ENCODE data around the gene NUTM1.

Gene NUTM1, protein sequence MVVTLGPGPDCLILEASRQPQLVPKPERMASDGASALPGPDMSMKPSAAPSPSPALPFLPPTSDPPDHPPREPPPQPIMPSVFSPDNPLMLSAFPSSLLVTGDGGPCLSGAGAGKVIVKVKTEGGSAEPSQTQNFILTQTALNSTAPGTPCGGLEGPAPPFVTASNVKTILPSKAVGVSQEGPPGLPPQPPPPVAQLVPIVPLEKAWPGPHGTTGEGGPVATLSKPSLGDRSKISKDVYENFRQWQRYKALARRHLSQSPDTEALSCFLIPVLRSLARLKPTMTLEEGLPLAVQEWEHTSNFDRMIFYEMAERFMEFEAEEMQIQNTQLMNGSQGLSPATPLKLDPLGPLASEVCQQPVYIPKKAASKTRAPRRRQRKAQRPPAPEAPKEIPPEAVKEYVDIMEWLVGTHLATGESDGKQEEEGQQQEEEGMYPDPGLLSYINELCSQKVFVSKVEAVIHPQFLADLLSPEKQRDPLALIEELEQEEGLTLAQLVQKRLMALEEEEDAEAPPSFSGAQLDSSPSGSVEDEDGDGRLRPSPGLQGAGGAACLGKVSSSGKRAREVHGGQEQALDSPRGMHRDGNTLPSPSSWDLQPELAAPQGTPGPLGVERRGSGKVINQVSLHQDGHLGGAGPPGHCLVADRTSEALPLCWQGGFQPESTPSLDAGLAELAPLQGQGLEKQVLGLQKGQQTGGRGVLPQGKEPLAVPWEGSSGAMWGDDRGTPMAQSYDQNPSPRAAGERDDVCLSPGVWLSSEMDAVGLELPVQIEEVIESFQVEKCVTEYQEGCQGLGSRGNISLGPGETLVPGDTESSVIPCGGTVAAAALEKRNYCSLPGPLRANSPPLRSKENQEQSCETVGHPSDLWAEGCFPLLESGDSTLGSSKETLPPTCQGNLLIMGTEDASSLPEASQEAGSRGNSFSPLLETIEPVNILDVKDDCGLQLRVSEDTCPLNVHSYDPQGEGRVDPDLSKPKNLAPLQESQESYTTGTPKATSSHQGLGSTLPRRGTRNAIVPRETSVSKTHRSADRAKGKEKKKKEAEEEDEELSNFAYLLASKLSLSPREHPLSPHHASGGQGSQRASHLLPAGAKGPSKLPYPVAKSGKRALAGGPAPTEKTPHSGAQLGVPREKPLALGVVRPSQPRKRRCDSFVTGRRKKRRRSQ

DNA sequence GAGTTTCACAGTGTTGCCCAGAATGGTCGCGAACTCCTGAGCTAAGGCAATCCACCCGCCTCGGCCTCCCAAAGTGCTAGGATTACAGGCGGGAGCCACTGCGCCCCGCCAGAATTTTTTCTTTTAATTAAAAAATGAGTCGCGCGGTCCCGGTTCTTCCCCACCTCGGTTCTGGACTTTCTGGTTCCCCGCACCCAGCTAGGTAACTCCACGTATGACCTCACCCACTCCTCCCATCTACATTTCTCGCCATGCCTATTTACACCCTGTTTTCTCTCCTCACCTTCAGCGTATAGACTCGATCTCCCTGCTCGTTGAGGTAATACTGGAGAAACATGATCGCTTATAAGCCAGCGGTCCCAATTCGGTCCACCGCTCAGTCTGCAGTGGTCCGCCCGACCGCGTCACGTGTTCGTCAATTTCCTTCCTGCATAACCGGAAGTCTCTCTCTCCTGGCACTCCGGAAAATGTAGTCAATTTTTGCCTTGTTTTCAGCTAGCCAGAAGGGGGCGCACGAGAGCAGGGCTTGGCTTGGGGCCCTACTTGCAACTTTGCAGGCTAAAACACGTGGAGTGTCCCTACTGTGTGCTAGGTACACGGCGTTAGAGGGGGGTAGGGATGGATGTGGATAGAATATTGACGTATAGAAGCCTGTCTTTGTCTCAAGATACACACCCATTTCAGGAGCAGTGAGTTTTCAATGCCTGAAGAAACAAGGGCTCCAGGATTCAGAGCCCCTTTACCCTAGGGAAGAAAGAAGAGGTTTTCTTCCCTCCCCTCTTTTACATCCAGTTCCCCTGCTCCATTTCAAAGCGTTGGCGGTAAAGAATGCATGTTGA, at the start of gene NUTM1, which contains the start of gene NOP10:
Gene NUTM1, plus strand, starts transcription at position 579 of the 839 bp plus-strand sequence. CDS start 382 bp downstream, outside the sequence.
Gene NOP10, minus strand, starts transcription at position 400 of the 839 bp plus-strand sequence. Its CDS starts 63 bp downstream, at position 337.
- Histone ChIP-seq H3K4me1 (ENCODE audit: insufficient read depth, low read length, poor library complexity, severe bottlenecking) (peaks cover 31% of the 10 kb centered on the region), H2AFZ (ENCODE audit: low read length) (peak within 1 kb of the TSS; percentile 89), H4K20me1 (ENCODE audit: insufficient read depth, low read length, poor library complexity, severe bottlenecking) (peaks cover 12% of the 10 kb centered on the region), H3K27me3 (ENCODE audit: insufficient read depth, low read length, poor library complexity, severe bottlenecking) (no peaks in the 10 kb centered on the region), H3K36me3 (ENCODE audit: insufficient read depth, low read length) (no peaks in the 10 kb centered on the region), H3K79me2 (ENCODE audit: insufficient read depth, low read length) (peaks cover 42% of the 10 kb centered on the region), H3K4me3 (ENCODE audit: low read length, poor library complexity, severe bottlenecking) (peak within 1 kb of the TSS; percentile 90), H3K4me2 (ENCODE audit: low read depth, low read length, poor library complexity, severe bottlenecking) (peak within 1 kb of the TSS; percentile 81), H3K9me3 (ENCODE audit: insufficient read depth, low read depth, low read length) (no peaks in the 10 kb centered on the region), H3K9ac (ENCODE audit: low read depth, low read length, poor library complexity, severe bottlenecking) (peak within 1 kb of the TSS; percentile 95), H3F3A (ENCODE audit: low read depth) (no peaks in the 10 kb centered on the region), H3K9me2 (replicated peaks; ENCODE audit: low read depth, low read length) (no peaks in the 10 kb centered on the region)
- TF ChIP-seq, protein P1, sequence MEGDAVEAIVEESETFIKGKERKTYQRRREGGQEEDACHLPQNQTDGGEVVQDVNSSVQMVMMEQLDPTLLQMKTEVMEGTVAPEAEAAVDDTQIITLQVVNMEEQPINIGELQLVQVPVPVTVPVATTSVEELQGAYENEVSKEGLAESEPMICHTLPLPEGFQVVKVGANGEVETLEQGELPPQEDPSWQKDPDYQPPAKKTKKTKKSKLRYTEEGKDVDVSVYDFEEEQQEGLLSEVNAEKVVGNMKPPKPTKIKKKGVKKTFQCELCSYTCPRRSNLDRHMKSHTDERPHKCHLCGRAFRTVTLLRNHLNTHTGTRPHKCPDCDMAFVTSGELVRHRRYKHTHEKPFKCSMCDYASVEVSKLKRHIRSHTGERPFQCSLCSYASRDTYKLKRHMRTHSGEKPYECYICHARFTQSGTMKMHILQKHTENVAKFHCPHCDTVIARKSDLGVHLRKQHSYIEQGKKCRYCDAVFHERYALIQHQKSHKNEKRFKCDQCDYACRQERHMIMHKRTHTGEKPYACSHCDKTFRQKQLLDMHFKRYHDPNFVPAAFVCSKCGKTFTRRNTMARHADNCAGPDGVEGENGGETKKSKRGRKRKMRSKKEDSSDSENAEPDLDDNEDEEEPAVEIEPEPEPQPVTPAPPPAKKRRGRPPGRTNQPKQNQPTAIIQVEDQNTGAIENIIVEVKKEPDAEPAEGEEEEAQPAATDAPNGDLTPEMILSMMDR (conservative IDR thresholded peaks at IDR 0.05; ENCODE audit: low read length): peak; percentile 85
- no peak for TF ChIP-seq EZH2phosphoT487 (IDR thresholded peaks at IDR 0.05; ENCODE audit: borderline replicate concordance)

DNA sequence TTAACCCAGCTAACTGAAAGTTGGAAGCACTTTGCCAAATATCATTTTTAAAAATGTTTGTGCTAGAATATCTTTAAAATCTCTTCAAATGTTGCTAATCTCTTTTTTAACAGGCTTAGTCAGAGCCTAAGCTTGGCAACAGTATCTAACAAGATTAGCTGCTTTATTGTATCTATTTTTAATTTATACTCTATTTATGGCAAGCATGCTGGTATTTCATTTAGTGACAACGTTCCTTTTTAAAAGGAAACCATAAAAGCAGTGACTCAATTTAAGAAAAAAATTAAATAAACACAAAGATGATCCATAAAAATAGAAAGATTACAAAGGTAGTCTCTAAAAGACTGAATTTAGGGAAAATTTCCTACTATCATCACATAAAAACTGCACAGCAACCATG, 46.1 kb upstream of the NUTM1 start:
- Histone ChIP-seq H3K9me2 (replicated peaks; ENCODE audit: low read depth, low read length) (no peaks in the 10 kb centered on the region), H3F3A (ENCODE audit: low read depth) (no peaks in the 10 kb centered on the region), H3K27me3 (ENCODE audit: insufficient read depth, low read length, poor library complexity, severe bottlenecking) (no peaks in the 10 kb centered on the region), H3K79me2 (ENCODE audit: insufficient read depth, low read length) (peaks cover 93% of the 10 kb centered on the region), H3K4me2 (ENCODE audit: low read depth, low read length, poor library complexity, severe bottlenecking) (peak overlapping the region; percentile 3), H3K9me3 (ENCODE audit: insufficient read depth, low read depth, low read length) (no peaks in the 10 kb centered on the region), H3K9ac (ENCODE audit: low read depth, low read length, poor library complexity, severe bottlenecking) (no peak overlapping the region), H3K4me3 (ENCODE audit: low read length, poor library complexity, severe bottlenecking) (no peak overlapping the region), H3K36me3 (ENCODE audit: insufficient read depth, low read length) (peaks cover 38% of the 10 kb centered on the region), H3K4me1 (ENCODE audit: insufficient read depth, low read length, poor library complexity, severe bottlenecking) (peaks cover 19% of the 10 kb centered on the region), H2AFZ (ENCODE audit: low read length) (no peak overlapping the region), H4K20me1 (ENCODE audit: insufficient read depth, low read length, poor library complexity, severe bottlenecking) (peaks cover 49% of the 10 kb centered on the region)
- TF ChIP-seq EZH2phosphoT487 (IDR thresholded peaks at IDR 0.05; ENCODE audit: borderline replicate concordance): no peak
- TF ChIP-seq, protein P1 (conservative IDR thresholded peaks at IDR 0.05; ENCODE audit: low read length): no peak
